Pons (tissue), 1 donor: ENCODE results near the gene IP6K2.

ENCODE experiments used
- DNase-seq: peaks from one replicate; pipeline ENCODE4 v3.0.0-alpha.2; 2016; ENCODE audit warnings: low spot score

IP6K2 gene

DNA sequence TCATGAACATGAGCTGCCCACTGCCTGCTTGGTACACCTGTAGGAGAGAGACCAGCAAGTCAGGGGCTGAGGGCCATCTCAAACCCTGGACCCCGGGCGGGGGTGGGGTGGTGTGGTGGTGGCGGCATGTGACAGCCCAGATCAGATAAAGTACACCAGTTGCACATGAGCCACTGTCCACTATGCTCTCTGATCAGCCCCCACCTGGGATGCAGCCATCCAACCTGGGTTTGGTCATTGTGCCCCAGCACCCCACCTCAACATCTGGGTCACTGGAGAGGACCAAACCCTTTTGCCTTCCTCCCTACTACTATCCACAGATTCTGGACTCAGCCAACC, 28.3 kb downstream of the IP6K2 start:
- DNase-seq = no peak

- DNase-seq = no peak
Observed at GRCh38 chr3:48688032-48688736, 28.8 kb downstream of the IP6K2 start.

DNA sequence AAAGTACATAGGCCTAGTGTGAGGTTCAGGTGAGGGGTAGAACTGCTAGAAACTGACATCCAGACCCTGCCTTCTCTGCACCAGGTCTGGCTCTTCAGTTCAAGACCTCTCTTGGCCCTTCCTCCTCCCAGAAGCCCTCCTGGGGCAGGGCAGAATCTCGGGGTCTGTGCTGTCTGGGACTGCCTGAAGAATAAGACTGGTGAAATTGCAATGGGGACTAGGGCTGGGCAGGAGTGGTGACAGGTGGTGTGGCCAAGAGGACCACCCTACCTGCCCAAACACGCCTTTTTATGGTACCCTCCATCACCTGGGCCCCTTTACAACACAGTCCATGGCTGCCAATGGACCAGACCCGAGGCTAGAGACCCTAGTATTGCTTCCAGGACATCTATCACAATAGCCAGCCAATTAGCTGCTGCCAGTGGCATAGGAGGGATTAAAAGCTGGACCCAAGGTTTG, 29.8 kb downstream of the IP6K2 start:
- DNase-seq = no peak

DNA sequence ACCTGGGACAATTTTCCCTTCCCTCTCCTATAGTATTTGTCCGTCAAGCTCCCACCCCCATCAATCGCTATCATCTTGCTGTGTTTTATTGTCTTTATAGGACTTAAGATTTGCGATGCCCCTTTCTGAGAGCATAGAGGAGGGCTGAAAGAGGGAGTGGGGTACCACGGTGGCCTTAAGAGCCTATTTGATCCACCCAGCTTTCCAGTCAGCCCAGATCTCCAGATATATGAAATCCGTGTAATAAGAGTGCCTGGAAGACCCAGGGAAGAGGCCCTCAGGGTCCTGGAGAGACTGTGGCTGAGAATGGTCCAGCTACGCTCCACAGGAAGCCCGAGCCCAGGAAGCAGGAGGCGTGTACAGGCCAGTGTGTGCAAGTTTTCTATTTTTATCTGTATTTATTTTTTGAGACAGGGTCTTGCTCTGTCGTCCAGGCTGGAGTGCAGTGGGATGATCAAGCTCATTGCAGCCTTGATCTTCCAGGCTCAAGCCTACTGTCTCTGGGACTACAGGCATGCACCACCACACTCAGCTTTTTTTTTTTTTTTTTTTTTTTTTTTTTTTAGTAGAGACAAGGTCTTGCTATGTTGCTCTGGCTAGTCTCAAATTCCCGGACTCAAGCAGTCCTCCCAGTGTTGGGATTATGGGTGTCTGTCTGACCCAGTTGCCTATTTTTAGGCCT, 30.3 kb downstream of the IP6K2 start:
- DNase-seq = no peak

DNA sequence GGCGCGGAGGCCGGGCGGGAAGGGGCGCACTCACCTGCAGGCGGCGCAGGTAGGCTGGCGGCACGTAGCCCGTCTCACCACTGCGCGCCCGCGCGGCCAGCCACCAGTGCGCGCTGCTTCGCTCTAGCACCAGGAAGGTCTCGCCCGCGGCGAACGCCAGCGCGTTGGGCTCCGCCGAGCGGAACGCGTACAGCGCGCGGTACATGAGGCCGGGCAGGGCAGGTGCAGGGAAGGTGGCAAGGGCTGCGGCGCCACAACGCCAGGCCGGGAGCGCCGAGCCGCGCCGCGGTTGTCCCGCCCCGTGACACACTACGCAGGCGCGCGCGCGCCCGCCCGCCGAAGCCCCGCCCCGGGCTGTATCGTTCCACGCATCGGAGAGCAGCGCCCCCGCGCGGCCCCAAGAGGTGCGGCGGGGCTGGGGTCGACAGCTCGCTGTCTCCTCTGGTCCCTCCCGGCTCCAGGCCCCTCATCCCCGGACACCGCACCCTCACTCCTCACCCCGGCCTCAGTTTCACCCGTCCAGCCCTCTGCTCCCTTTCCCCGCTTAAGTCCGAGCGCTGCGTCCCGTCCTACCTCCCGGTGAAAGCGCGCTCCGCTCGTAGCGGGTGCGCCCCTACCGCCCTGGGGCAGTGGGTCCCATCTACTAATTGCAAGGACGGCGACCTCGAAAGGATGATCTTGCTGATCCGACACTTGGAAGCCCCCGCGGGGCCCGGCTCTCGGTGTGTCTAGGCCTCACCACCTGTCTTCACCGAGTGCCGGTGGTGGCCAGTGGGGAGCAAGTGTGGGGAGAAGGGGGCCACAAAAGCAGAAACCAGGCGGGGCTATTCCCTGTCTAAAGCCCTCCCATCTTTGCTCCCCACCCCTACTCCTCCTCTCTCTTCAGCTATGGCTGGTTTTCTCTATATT, 31.2 kb downstream of the IP6K2 start, which contains the start of gene NCKIPSD:
Gene NCKIPSD, minus strand, starts transcription at position 313 of the 909 bp plus-strand sequence. Its CDS starts 108 bp downstream, at position 205.
- DNase-seq = peak; percentile 86

GRCh38 chr3:48685293-48685602, 31.8 kb downstream of the IP6K2 start:
- DNase-seq = no peak

- DNase-seq = peak; percentile 32
Observed at GRCh38 chr3:48684480-48685143, 32.4 kb downstream of the IP6K2 start.

GRCh38 chr3:48684054-48684349, 33.0 kb downstream of the IP6K2 start:
- DNase-seq = no peak

DNA sequence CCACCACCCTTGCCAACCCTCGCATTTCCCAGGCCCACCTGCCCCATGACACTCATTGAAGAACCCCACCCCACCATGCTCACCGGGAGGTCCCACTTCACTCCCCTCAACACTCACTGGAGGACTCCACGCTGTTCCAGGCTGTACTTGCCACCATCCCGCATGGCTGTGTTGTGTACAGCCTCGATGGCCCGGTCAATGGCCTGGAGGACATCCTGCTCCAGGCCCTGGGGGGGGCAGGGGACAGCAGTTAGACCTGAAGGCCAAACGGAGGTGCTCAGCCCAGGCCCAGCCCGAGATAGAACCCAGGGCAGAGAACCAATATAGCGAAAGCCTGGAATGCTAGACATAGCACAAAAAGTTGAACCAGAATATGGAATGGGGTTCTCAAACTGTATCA, 34.2 kb downstream of the IP6K2 start:
- DNase-seq = no peak

DNA sequence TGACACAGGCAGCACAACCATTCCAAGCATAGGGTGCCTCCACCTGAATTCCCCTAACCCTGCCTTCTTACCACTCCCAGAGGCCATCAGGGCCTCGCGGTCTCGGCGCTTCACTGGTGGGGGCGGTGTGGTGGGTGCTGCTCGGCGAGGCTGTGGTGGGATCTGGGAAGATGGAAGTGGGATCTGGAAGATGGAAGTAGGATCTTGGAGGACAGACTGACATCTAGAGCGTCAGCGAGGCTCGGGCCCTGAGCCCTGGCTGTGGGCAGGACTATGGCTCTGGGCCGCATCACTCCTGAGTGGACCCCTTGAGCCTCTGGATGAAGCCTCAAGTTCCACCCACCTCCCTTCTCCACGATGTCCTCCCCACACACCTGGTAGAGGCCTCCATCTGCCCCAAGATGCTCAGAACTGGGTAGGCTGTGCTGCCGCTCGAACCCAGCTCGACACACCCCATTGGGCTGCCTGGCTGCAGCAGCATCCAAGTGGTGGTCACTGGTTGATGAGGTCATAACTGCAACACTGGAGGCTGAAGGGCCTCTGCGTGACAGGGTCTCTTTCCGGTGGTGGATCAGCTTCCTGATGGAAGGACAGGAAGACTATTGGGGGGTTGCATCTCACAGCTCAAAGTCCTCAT, 34.9 kb downstream of the IP6K2 start:
- DNase-seq = no peak

DNA sequence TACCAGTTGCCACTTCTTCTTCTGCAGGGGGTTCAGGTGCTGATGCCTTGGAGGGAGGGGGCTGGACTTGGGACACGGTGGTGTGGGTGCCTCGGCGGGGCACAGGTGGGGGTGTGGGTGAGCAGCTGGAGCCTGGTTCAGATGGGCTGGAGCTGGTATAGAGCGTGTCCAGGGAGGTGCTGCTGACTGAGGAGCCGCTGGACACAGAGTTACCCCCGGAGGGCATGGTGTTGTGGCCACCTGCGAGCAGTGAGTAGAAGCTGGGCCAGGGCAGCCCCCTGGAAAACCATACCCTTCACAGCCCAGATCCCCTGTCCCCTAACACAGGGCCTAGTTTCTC, 35.5 kb downstream of the IP6K2 start:
- no peak for DNase-seq

- DNase-seq = no peak
Observed at GRCh38 chr3:48680811-48681540, 36.0 kb downstream of the IP6K2 start.

DNA sequence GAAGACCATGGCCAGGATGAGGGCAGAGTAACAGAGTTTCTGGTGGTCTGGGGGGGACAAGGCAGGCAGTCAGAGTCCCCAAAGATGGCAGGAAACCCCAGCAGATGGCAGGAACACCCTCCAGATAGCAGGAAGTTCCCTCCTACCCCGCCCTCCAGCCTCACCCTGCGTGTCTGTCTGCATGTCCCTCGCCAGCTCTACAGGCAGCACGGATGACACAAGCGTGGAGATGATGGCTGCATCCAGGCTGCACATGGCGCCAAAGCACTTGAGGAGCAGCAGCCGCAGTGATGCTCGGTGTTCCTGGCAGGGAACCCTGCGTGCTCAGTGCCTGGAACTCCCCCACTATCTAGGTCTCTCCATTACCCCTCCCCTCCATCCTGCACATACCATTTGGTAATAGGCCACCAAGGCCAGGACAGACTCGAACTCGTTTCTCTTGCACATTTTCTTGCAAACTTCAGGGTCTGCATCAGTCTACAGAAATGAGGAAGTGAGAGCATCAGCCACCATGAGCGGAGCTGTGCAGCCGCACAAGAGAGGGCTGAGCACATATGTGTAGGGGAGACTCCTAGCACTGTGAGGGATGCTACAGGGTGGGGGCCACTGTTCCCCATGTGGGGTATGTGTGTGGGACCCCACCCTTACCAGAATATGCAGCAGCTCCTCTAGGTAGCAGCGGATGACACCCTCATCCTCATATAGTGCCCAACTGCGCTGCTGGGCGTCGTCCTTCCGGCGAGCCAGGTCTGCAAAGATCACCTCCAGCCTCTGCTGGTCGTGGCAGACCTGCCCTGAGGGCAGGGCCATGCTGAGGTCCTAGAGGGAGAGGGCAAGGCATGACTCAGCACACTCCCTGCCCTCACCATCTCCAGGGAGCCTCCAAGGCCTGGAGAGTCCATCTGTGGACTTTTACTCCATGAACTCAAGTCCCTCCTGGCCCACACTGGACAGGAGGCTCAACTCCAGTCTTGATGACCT, 37.3 kb downstream of the IP6K2 start:
- DNase-seq = no peak

GRCh38 chr3:48678566-48679380, 38.2 kb downstream of the IP6K2 start:
- DNase-seq = no peak

- no peak for DNase-seq
Observed at GRCh38 chr3:48678056-48678455, 39.0 kb downstream of the IP6K2 start.

GRCh38 chr3:48674505-48674904, 42.5 kb downstream of the IP6K2 start:
- DNase-seq = no peak

DNA sequence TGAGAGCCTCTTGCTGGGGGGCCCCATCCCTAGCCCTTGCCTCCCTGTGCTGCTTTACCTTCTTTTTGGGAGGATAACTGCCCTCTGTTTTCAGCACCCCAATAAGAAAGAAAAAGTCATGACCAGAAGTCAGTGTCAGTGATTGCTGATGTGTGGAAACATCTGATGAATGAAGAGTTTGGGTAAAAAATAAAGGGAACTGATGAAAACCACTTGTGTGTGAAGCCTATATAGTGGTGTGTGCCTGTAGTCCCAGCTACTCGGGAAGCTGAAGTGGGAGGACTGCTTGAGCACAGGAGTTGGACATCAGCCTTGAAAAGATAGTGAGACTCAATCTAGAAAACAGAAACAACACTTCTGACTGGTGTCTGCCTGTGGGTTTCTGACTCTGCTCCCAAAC, 44.5 kb downstream of the IP6K2 start:
- DNase-seq = no peak

- no peak for DNase-seq
Observed at GRCh38 chr3:48664929-48665328, 52.1 kb downstream of the IP6K2 start.

DNA sequence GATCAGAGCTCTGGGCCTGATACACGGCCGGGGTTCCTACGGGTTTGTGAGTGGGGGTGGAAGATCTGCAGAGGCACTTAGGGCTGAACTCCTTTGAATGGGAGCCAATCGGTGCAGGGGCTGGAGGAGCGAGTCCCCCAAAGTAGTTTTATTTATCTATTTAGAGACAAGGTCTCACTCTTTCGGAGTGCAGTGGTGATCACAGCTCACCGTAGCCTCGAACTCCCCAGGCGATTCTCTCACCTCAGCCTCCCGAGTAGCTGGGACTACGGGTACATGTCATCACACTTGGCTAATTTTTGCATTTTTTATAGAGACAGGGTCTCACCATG, 52.7 kb downstream of the IP6K2 start:
- DNase-seq = no peak
